NCI-H2029 treated with DMSO at 0.1 percent for 48 hours (cell line): Measurements from ENCODE around the gene FSTL1.

Experiments
- DNase-seq: peaks from one replicate; lab custom pipeline; 2025; lab: John Stamatoyannopoulos, UW

FSTL1 gene

DNA sequence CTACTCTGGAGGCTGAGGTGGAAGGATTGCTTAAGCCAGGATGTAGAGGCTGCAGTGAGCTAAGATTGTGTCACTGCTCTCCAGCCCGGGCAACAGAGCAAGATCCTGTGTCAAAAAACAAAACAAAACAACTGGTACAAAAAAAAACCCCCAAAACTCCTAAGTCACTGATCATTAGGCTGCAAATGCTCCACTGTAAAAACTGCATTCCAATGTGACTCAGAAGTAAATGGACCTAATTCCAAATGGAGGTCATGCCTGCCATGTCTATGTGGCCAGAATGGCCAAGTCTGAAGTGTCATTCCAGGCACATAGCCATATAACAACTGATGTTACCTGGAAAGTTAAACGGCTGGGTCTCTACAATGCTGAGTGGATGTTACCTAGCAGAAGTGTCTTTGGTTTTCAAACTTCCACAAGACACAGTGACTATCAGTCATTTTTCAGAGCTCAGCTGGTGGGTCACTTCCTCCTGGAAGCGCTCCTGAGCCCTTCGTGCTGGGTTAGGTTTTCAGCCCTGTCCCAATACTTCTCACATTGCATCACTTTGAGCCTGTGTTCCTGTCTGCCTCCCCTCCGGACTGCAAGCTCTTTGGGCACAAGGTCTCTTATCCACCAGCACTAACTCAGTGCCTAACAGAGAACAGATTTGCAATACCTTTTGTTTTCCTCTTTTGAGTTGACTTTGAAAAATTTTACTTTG is 10.6 kb downstream of the FSTL1 start:
- no peak for DNase-seq

DNA sequence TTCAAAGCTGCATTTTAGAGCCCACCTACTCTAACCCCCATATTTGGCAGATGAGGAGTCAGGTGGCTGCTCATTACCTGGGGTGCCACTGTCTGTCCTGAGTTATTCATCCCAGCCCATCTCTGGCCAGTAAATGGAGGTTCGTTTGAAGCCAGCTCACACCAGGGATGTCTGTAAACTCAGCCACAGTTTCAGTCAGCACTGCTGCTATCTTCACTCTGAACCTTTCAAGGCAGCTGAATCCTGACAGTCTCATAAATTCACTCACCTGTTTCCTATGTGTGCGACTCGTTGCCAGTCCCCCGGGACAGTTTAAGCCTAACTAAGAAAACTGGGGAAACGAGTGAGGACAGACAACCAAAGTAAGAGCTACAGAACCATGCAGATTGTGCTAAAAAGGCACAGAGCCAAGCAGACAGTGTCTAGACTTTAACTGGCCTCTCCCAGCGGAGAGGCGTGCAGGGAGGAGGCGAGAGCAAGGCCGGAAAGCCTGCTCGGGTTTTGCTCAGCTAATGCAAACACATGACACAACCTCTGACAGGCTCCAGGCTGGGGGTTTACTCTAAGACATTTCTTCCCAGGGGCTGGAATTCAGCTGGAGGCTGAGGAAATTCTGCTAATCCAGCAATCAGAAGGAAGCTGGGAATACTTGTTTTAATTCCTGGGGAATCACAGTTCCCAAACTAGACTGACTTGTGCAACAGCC is 12.0 kb downstream of the FSTL1 start:
- no peak for DNase-seq

DNA sequence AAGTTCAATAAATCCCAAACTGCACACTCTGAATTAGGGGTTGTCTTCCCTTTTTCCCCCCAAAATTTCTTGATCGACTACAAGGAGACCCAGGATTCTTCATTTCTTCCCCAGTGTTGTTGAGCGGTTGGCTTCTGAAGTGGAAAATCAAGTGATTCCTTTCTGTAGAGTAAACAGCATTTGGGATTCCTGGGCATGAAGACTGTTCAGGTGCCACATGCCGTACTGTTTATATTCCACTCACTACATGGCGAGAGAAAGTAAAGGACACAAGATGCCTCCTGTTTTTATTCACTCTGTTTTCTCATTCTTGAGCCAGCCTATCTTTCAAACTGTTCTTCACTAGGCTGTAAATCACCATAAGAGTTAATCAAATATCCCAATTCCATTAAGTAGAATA is 12.6 kb downstream of the FSTL1 start:
- no peak for DNase-seq

DNA sequence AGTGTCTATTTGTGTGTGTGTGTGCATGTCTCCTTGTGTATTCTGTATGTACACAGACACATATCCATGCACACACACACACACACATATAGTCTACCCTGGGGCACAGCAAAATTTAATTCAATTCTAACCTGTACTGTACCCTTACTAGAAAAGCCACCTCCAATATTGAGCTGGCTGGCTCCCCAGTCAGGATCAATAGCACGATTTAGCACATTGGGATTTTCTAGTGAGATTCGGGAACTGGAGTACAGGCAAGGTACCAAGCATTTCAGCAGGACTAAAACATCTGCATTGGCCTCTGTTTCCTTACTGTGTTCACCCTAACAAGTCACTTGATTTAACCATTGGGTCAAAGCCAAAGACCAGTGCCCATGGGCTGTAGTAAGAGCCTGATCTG is 13.2 kb downstream of the FSTL1 start:
- no peak for DNase-seq

DNA sequence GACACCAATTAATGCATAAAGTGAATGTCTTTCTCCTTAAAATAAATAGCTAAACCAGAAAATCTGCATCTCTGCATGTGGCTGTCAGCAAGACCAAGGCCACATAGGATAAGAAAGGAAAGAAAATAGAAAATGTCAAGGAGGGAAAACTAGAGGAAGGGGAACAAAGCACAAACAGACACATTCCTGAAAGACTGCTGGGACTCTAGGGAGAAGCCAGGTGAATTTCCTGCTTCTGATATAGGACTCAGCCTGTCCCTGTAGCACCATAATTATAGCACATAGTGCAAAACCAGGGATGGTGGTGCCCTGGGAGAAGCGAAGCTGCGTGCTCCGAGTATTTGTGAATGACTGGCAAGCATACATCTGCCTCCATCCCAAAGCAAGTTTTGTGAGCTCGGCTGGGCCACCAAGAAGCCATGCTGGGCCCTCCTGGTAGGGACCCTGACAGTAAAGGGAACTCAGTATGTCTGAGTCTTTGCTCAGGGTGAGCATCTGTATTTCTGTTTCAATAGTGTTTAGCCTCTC is 14.2 kb downstream of the FSTL1 start:
- DNase-seq: no peak

DNA sequence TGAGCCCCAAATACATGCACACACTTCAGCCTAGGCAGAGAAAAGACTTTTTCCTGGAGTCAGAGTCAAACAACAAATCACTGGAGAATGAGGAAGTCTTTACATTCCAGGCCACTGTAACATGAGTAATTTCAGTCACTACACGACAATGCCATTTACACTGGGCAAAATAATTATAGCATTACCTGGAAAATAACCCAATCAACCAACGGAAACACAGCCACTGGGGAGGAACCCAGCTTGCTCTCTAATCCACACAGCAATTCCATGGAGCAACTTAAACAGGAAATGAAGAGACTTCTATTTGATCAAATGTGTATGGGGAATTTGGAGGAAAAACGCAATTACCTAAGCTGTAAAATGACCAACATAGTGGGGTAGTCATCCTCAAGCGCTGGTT is 15.2 kb downstream of the FSTL1 start:
- no peak for DNase-seq

DNA sequence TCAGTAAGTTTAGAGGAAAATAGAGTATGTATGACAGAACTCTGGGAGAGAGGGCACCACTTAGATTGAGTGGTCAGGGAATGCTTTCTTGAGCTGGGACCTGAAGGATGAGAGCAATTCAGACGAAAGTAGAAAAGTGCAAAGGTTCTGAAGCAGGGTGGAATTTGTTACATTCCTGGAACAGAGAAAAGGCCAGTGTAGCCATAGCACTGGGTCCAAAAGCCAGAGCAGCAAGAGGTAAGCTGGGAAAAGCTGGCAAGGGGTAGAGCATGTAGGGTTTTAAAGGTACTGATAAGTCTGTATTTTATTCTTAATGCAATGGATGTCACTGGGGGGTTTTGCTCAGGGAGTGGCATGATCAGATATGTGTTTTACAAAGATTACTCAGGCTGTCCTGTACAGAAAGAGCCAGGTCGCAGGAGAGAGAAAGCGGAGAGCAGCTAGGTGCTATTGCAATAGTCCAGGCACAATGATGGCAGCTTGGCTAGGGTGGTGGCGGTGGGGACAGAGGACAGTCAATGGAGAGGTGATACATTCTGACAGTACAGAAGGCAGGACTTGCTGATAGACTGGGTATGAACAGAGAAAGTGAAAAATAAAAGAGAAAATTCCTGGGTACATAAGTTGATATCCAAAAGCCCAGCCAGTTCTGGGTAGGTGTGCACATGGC is 17.0 kb downstream of the FSTL1 start:
- DNase-seq: no peak

DNA sequence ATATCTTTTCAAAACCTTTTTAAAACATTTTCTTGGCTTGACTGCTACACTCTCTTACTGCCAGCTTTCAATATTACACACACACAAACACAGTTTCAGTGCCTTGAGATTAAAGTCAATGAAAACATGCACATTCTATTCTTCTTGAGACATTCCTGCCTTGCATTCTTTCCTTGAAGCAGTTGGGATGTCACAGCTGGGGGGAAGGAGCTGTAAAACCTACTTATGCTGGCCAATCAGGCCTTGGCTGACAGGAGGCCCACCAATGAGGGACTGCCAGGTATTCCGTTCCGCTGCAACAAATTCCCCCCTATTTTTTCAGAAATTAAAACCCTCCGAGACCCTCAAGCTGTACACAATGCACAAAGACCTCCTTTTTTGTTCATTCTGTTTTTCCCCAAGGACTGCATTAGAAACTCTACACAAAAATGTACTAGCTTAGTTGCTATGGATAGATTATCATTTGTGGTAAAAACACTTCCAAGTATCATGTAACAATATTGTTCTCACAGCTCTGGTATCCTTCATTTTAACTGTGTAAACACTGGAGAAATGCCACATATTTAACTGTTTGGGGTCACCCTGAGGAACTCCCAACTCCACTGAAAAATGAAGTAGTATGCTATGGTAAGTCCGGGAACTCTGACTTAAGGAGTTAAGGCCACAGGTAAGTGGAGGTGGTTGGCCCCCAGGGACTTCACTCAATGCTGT is 18.5 kb downstream of the FSTL1 start:
- no peak for DNase-seq

DNA sequence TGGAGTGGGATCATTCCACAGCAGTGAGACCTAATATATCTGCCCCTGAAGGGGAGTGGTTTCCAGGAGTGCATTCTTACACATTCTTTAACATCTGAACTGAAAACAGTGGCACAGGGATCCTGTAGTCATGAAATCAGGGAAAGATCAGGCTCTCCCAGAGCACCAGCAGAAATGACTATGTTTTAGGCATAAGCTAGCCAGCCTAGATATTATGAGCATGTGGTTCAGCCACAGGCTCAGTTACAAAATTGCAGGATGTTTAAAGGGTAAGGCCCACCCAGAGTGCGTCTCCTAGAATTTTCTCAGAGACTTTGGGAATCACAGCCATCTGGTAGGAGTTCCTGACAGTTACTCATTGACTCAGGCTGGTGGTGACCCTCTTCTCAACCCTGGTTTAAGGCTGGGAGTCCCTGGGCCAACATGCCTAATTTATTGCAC is 20.9 kb downstream of the FSTL1 start:
- DNase-seq: no peak

DNA sequence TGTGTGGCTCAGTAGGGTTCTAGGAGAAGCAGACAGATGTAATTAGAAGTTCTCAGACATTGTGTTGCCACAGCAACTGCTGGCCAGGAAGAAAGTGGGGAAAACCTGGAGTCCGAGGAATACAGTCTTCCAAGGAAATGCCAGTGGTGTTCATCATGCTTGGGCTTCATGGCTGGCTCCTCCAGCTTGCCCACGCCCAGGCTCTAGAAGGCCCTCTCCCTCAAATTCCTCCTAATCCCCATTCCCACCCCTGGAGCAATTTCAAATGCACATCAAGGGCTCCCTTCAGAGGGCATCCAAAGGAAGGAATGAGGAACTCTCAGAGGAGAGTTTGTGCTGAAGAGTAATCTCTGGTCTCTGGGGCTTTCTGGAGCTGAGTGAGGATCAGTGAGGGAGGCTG is 21.9 kb downstream of the FSTL1 start:
- no peak for DNase-seq

DNA sequence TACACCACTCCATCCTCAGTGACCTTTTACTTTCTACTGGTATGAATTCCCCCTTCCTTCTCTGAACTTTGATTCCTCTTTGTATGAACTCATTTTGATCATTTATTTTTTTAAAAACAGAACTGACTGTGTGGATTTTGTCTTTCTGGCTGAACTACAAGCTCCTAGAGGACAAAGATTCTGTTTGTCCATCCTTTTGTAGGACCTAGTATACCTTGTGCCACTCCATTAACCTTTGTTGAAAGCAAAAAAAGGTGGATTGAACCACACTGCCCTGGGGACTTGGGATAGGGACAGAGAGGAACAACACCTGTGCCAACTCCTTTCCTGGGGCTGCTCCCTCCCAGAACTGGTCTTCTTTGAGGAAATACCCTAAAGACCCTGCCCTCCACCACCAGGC is 23.6 kb downstream of the FSTL1 start:
- DNase-seq: no peak

DNA sequence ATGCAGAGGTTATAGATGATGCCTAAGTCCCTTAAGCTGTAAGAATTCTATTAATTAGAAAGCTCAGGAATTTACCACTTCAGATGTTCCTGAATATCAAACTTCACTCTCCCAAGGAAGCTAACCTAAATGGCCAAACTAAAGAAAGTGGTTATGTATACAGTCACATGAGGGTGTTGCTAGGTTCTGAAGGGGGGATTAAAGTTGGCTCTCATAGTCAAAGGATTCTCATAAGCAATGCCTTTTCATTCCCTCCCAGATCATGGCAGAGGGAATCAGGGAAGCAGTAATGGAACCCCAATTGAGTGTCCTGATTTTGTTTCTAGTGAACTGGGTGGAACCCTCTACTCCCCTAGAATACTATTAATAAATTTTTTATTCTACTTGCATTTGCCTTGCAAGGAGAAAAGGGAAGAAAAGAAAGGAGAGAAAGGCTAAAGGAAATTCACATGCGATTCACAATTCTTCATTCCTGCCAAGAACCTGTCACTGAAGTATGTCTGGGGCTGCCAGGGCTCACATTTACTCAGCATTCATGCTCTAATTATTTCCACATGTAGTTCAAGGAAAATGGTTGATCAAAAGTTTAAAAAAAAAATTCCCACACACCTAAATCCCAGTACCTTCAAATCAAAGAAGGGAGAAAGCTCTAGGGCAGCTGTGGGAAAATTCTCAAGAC is 25.1 kb downstream of the FSTL1 start:
- DNase-seq: no peak

DNA sequence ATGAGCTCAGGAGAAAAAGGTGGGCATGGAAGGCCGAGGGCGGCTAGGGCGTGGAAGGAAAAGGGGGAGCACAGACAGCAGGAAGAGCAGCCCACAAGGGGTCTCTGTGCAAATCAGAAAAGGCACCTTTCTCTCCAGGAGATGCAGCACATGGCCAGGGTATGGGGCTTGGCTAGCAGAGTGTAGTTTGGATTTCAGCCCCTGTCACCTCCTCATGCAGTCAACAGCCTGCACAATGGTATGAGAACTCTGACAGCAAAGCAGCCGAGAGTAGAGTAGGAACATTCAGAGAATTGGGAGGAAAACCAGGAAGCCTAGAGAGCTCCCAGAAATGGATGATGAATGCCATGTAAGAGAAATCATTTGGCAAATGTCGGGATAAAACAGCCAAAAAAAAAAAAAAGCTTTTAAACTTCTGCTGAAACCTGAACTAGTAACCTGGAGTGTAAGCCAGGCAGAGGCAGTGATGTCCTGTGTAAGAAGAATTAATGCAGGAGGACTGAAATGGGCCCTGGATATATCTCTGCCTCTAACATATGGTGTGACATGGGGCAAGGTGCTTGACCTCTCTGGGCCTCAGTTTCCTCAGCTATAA is 25.7 kb downstream of the FSTL1 start:
- no peak for DNase-seq

DNA sequence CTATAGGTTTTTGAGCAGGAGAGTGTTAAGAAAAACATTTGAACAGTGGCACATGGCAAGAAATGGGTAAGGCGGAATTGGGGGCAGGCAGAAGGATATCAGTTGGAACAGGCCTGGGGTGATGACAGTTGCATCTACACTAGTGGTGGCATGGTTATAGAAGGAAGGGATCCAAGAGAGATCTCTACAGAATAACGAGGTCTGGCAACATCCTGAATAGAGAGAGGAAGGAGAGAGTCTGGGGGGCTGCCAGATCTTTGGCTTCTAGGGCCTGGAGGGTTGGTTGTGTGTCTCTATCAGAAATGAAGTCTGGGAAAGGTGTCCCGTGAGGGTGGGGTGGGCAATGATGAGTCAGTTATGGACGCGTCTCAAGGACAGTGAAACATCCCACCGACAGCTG is 26.3 kb downstream of the FSTL1 start:
- no peak for DNase-seq

DNA sequence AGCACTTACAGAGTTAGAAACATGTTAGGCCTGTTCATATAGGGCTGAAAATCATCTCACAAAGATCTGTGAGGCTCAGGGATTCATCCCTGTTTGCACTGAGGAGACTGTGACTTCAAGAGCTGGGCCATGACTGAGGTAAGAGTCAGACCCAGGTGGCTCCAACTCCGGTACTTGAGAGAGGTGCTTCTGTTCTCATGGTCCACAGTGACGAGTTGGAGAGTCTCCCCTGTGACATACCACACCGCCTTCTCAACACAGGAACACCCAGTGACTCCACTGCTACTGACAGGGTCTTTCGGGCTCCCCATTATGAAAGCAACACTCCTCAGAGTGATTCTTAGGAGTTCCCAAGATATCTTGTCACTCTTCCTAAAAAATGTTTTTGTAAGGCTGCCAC is 27.4 kb downstream of the FSTL1 start:
- DNase-seq: no peak

DNA sequence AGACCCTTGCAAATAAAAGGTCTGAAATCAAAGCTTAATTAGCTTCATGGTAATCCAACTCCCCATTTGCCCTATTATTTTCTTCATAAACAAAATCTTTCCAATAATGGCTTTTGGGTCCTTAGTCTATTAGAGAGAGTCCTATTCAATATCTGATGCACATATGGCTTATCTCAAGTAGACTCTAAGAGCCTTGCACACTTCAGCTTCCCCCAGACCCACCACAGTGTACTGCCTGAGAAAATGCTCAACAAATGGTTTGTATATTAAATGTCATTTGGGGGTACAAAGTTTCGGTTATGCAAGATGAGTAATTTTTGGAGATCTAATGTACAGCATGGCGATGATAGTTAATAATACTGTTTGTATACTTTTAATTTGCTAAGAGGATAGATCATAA is 28.9 kb downstream of the FSTL1 start:
- no peak for DNase-seq

DNA sequence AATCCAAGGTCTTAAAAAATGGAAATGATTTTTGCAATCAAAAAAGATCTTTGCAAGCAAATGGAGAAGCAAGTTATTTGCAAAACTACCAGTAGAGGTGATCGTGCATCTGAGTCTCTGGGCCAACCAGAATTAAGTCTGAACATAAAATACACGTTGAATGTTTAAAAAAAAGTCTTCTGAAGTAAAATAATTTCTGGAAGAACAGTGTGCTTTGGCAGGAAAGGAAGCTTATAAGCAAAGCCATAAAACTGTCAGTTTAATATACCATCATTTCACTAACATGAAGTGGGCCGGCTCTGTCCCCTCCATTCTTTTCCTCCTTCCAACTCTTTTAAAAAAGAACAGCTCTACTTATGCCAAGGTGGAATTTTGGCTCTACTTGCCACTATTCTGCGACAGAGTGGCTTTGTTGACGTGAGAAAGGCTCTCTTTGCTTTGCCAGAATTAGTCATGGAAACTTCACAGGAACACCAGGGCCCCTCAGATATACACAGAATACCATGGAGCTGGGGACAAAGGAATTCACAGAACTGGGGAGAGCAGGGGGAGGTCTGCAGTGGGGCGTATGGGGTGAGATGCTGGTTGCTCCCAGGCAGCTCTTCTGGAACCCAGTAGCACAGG is 29.8 kb downstream of the FSTL1 start:
- no peak for DNase-seq

DNA sequence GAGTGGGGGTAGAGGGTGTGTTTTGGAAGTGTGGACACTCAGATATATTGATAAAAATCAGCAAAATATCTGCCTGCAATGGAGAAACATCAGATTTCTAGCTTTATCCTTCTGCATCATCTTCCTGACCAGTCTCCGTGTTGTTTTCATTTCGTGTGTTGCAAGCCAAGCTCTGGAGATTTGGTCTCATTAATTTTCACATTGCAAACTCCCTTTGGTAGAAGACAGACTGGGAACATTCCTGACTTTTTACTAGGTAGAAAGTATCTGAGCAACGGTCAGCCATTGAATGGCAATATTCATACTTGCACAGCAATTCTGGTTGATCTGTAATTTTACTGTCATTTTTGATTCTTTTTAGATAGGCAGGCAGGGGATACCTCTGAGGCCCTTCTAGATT is 30.4 kb downstream of the FSTL1 start:
- no peak for DNase-seq

DNA sequence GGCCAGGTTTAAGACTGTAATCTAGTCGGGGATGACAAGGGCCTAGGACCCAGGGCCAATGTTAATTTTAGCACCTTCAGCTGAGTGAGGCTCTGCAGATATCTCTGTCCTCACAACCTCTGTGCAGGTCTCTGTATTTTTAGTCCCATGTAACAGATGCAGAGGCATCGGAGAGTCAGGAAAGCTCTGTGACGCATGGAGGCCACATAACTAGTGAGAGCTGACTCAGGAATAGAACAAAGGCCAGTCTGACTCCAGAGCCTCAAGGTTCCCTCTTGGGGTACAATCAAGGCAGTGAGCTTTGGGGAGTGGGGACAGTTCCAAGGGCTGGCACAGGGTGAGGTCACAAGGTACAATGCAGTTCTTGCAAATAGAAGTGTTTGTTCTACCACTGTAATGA is 31.0 kb downstream of the FSTL1 start:
- DNase-seq: no peak

DNA sequence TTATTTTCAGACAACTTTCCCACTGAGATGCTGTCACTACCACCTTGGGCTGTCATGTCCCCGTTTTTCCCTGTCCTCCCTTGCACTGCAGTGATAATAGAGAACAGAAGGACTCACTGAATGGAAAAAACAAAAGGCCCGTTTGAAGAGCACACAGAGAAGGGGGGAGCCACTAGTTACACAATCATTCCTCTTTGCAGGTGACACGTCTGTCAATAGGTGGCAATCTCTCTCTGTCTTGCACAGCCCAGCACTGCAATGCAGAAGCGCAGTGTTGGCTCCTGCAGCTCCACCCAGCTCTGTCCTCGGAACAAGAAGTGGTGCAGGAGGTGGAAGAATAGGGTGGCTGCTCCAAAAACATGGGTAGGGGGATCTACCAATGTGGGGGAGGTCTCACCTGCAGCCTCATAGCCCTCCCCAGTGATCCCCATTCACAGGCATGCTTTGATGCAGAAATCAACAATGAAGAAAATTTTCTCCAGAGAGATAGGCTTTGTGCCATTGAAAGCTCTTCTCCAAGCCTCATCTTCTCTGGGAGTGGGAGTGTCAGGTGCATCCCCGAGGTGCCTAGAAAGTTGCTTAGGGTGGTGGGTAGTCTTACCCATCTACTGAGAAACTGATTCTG is 31.8 kb downstream of the FSTL1 start:
- DNase-seq: peak; percentile 87

DNA sequence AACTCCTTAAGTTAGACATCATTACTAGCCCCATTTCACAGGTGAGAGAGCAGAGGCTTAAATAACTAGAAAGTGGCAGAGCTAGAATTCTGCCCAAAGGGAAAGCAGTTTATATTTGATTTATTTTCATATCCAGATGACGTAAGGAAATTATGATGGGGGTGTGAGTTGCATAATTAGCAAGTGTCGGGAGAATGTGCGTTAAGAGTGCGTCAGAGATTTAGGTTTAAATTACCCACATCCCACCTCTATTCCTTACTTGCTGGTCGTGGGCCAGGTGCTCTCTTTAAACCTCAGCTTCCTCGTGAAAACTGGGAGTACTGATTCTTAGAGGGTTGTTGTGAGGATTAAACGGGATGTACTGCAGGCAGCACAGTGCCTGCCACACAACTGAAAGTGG is 32.3 kb downstream of the FSTL1 start:
- no peak for DNase-seq
